ENCODE measurements around the gene SHANK3. TPM values are rescaled to one million over a fixed set of nuclear protein-coding genes. Genes with fewer than 3 reads are reported as not detected.

The SHANK3 gene
- total RNA-seq, 5 donors from 2014 or later (not counting 1 experiment from before 2014, with no cell fraction given) = 0.22 to 0.47 (median 0.28) TPM

DNA sequence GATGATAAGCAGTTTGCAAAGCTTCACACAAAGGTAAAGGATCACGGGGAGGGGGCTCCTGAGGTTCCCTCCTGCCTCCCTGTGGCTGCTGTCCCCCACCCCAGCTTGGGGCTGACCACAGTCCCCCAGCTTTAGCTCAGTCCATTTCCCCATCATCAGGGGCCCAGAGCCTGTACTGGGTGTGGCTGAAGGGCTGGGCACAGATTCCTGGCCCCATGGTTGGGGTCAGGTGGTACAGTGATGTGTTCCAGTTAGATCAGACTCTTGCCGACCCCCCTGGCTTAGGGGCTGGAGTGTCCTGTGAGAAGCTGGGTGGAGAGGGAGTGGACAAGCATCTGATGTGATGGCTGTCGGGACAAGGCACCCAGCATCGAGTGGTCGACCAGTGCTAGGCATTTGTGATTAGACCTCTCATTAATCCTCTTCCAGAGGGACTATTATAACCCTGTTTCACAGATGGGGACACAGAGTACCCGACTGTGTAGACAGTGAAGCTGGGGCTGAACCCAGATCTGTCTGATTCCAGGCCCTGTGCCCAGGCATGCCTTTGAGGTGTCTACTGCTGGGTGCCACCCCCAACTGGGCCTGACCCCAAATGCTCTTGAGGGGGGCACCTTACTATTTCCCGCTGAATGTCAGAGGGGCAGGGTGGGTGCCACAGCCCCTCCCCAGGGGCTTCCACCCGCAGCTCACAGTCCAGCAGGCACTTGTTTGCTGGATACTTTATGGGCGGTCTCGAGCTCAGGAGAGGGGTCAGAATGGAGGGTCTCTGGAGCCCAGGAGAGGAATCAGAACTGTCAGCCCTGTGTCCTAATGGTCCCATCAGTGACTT lies 4.3 kb downstream of the SHANK3 start:
- no peaks in the 10 kb centered on the region for H3K36me3 ChIP-seq (ENCODE audit: control insufficient read depth in 2 of 2, extremely low read depth in 1 of 2, insufficient read depth in 1 of 2, low read length in 1 of 2)
- CTCF ChIA-PET = no interaction called here
- H3K27me3 Mint-ChIP-seq = peaks cover 25 to 26% of the 10 kb centered on the region in 2 donors
- H3K36me3 Mint-ChIP-seq = no peaks in the 10 kb centered on the region
- peaks cover 0 to 20% of the 10 kb centered on the region in 2 experiments for H3K4me1 ChIP-seq (ENCODE audit: control insufficient read depth in 1 of 2, extremely low read depth in 1 of 2, insufficient read depth in 2 of 2, low read length in 2 of 2)
- H3K9me3 ChIP-seq = no peaks in the 10 kb centered on the region
- H3K4me1 Mint-ChIP-seq = peaks cover 15 to 18% (median 18%) of the 10 kb centered on the region in 3 donors
- POLR2A ChIA-PET = no interaction called here
- no peak overlapping the region for H3K27ac Mint-ChIP-seq
- H3K4me3 ChIP-seq (ENCODE audit: control insufficient read depth in 1 of 2, extremely low read depth in 1 of 2, low read length in 1 of 2) = no peak overlapping the region
- 78% methylated on average over 5 of the region's 10 CpGs for WGBS (ENCODE audit: insufficient coverage)
- no peak overlapping the region for H3K4me3 Mint-ChIP-seq
- H3K9me3 Mint-ChIP-seq = no peaks in the 10 kb centered on the region
- DNase-seq = no peak
- H3K27me3 ChIP-seq (replicated peaks in 1 of 2; ENCODE audit: control insufficient read depth in 2 of 2, extremely low read depth in 1 of 2, insufficient read depth in 2 of 2, low read length in 1 of 2) = peaks cover 0 to 54% of the 10 kb centered on the region in 2 experiments
- no peak for ATAC-seq (replicated peaks in 1 of 4)
- no peak overlapping the region for H3K27ac ChIP-seq (ENCODE audit: low read length)

DNA sequence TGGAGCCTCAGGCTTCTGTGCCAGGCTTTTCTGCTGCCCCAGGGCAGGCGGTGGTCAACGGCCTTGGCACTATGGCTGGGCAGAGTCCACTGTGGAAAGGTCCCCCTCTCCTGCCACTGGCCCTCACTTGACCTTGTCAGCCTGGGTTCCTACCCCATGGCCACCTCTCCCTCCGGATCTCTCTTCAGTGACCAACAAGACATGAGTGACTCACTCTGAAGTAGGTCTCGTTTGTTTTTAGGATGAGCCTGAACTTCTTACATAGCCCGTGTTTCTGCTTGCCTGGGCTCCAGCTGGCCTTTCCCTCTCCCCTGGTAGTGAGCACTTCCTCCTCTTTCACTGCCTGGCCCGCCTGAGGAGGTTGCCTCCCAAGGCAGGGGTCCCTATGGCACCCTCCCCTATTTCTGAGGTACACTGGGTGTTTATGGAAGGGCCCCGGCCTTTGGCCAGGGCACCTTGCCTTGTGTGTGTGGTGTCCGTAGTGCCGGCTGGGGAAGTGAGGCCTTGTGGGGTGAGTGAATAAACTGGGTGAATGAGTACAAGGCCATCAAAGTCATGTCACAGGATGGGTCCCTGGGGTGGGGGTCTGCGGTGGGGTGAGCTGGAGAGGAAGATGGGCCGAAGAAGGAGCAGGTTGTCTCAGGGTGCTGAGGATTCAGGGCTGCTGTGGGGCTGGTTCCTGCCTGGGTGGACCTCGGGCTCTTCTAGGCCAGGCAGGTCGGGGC lies 5.0 kb downstream of the SHANK3 start:
- H3K9me3 Mint-ChIP-seq = no peaks in the 10 kb centered on the region
- no peaks in the 10 kb centered on the region for H3K36me3 Mint-ChIP-seq
- no peak overlapping the region for H3K27ac Mint-ChIP-seq
- ChIA-PET POLR2A (no interaction called here), CTCF (no interaction called here)
- no peak overlapping the region for H3K4me3 Mint-ChIP-seq
- no peak overlapping the region for H3K27ac ChIP-seq (ENCODE audit: low read length)
- H3K9me3 ChIP-seq = no peaks in the 10 kb centered on the region
- DNase-seq = no peak
- WGBS (ENCODE audit: insufficient coverage) = 91% methylated on average over 11 of the region's 13 CpGs
- no peak overlapping the region for H3K4me3 ChIP-seq (ENCODE audit: control insufficient read depth in 1 of 2, extremely low read depth in 1 of 2, low read length in 1 of 2)
- no peak for ATAC-seq (replicated peaks in 1 of 4)
- peaks cover 0 to 46% of the 10 kb centered on the region in 2 experiments for H3K27me3 ChIP-seq (replicated peaks in 1 of 2; ENCODE audit: control insufficient read depth in 2 of 2, extremely low read depth in 1 of 2, insufficient read depth in 2 of 2, low read length in 1 of 2)
- H3K4me1 Mint-ChIP-seq = peaks cover 12 to 17% (median 15%) of the 10 kb centered on the region in 3 donors
- peaks cover 19 to 20% of the 10 kb centered on the region in 2 donors for H3K27me3 Mint-ChIP-seq
- peaks cover 0 to 18% of the 10 kb centered on the region in 2 experiments for H3K4me1 ChIP-seq (ENCODE audit: control insufficient read depth in 1 of 2, extremely low read depth in 1 of 2, insufficient read depth in 2 of 2, low read length in 2 of 2)
- no peaks in the 10 kb centered on the region for H3K36me3 ChIP-seq (ENCODE audit: control insufficient read depth in 2 of 2, extremely low read depth in 1 of 2, insufficient read depth in 1 of 2, low read length in 1 of 2)

DNA sequence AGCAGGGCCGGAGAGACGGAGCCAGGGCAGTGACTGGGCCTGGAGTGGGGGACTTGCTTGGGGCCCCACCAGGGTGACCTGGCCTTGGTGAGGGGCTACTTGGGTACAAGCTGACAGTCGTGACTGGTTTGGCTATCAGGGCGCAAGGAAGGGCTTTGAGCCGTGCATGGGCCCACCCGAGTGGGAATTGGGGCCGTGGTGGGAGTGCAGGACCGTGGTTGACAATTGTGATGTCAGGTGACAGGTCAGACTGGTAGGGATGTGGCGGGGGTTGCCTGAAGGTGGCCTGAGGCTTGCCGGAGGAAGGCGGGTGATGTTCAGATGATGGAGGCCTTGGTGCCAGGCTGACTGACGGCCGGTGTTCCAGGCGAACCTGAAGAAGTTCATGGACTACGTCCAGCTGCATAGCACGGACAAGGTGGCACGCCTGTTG lies 5.6 kb downstream of the SHANK3 start:
- ATAC-seq (replicated peaks in 1 of 4) (no peak), DNase-seq (no peak)
- Histone ChIP-seq H3K4me3 (ENCODE audit: control insufficient read depth in 1 of 2, extremely low read depth in 1 of 2, low read length in 1 of 2) (no peak overlapping the region), H3K9me3 (no peaks in the 10 kb centered on the region), H3K27me3 (replicated peaks in 1 of 2; ENCODE audit: control insufficient read depth in 2 of 2, extremely low read depth in 1 of 2, insufficient read depth in 2 of 2, low read length in 1 of 2) (peaks cover 0 to 40% of the 10 kb centered on the region in 2 experiments), H3K36me3 (ENCODE audit: control insufficient read depth in 2 of 2, extremely low read depth in 1 of 2, insufficient read depth in 1 of 2, low read length in 1 of 2) (no peaks in the 10 kb centered on the region), H3K4me1 (ENCODE audit: control insufficient read depth in 1 of 2, extremely low read depth in 1 of 2, insufficient read depth in 2 of 2, low read length in 2 of 2) (peaks cover 0 to 12% of the 10 kb centered on the region in 2 experiments), H3K27ac (ENCODE audit: low read length) (no peak overlapping the region)
- Mint-ChIP-seq H3K36me3 (no peaks in the 10 kb centered on the region), H3K27me3 (peaks cover 15% of the 10 kb centered on the region in 2 donors), H3K4me1 (peaks cover 7 to 11% (median 9%) of the 10 kb centered on the region in 3 donors), H3K4me3 (no peak overlapping the region), H3K9me3 (no peaks in the 10 kb centered on the region), H3K27ac (no peak overlapping the region)
- WGBS (ENCODE audit: insufficient coverage) = 90% methylated on average over 17 of the region's 17 CpGs
- ChIA-PET POLR2A (no interaction called here), CTCF (no interaction called here)

DNA sequence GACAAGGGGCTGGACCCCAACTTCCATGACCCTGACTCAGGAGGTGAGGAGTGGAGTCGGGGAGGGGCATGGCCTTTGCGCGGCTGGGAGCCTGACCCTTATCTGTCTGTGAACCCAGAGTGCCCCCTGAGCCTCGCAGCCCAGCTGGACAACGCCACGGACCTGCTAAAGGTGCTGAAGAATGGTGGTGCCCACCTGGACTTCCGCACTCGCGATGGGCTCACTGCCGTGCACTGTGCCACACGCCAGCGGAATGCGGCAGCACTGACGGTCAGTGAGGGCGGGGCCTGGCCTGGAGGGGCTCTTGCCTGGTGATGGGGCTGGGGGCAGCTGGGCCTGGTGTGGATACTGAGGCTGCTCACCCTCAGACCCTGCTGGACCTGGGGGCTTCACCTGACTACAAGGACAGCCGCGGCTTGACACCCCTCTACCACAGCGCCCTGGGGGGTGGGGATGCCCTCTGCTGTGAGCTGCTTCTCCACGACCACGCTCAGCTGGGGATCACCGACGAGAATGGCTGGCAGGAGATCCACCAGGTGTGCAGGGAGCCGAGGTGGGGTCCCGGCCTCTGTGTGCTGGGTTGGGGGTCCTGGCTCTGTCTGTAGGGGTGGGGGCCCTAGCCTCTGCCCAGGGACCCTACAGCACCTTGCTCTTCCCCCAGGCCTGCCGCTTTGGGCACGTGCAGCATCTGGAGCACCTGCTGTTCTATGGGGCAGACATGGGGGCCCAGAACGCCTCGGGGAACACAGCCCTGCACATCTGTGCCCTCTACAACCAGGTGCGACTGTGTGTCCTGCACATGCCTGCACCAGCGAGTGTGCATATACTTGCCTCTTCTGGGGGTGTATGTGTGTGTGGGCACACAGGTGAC lies 6.3 kb downstream of the SHANK3 start:
- H3K27ac ChIP-seq (ENCODE audit: low read length) = no peak overlapping the region
- peaks cover 0 to 33% of the 10 kb centered on the region in 2 experiments for H3K27me3 ChIP-seq (replicated peaks in 1 of 2; ENCODE audit: control insufficient read depth in 2 of 2, extremely low read depth in 1 of 2, insufficient read depth in 2 of 2, low read length in 1 of 2)
- H3K36me3 ChIP-seq (ENCODE audit: control insufficient read depth in 2 of 2, extremely low read depth in 1 of 2, insufficient read depth in 1 of 2, low read length in 1 of 2) = no peaks in the 10 kb centered on the region
- Mint-ChIP-seq H3K4me3 (no peak overlapping the region), H3K27me3 (peaks cover 15% of the 10 kb centered on the region in 2 donors), H3K4me1 (peaks cover 7 to 9% (median 9%) of the 10 kb centered on the region in 3 donors), H3K9me3 (no peaks in the 10 kb centered on the region), H3K27ac (no peak overlapping the region), H3K36me3 (no peaks in the 10 kb centered on the region)
- DNase-seq = no peak
- H3K4me3 ChIP-seq (ENCODE audit: control insufficient read depth in 1 of 2, extremely low read depth in 1 of 2, low read length in 1 of 2) = no peak overlapping the region
- no peaks in the 10 kb centered on the region for H3K9me3 ChIP-seq
- peaks cover 0 to 6% of the 10 kb centered on the region in 2 experiments for H3K4me1 ChIP-seq (ENCODE audit: control insufficient read depth in 1 of 2, extremely low read depth in 1 of 2, insufficient read depth in 2 of 2, low read length in 2 of 2)
- ChIA-PET POLR2A (no interaction called here), CTCF (no interaction called here)
- WGBS (ENCODE audit: insufficient coverage) = 92% methylated on average over 19 of the region's 30 CpGs
- ATAC-seq (replicated peaks in 1 of 4) = no peak

DNA sequence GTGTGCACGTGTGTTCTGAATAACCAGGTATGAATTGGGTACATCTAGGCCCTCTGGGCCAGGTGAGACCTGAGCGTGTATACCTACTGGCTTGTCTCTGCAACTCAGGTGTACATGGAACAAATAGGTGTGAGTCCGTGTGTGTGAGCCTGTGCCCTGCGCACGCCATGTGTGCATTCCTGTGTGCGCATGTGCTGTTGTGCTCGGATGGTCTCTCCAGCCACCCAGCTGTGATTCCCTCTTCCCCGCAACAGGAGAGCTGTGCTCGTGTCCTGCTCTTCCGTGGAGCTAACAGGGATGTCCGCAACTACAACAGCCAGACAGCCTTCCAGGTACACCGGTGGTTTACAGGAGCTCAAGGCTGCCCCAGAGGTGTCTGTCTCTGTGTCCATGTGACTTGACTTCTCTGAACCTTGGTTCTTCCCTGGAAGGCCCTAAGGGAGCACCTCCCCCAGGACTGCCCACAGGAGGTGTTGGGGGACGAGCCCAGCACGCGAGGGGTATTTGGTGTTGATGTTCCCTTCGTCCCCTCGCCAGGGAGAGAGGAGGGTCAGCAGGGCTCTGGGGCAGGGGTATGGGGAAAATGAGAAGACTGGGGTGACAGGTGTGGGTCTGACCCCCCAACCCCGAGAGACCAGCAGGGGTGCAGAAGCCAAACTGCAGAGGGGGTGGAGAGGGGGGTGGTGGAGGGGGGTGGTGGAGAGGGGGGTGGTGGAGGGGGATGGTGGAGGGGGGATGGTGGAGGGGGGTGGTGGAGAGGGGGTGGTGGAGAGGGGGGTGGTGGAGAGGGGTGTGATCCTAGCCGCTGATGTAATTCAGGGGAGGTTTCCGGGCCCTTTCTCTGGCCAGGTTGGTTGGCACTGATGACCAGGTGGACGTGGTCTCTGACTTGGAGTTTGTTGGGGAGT lies 10.7 kb downstream of the SHANK3 start:
- CTCF ChIA-PET = no interaction called here
- H3K27me3 ChIP-seq (replicated peaks in 1 of 2; ENCODE audit: control insufficient read depth in 2 of 2, extremely low read depth in 1 of 2, insufficient read depth in 2 of 2, low read length in 1 of 2) = peaks cover 0 to 13% of the 10 kb centered on the region in 2 experiments
- Mint-ChIP-seq H3K4me1 (no peaks in the 10 kb centered on the region), H3K4me3 (no peak overlapping the region), H3K9me3 (no peaks in the 10 kb centered on the region), H3K36me3 (no peaks in the 10 kb centered on the region), H3K27me3 (peaks cover 5% of the 10 kb centered on the region in 2 donors), H3K27ac (no peak overlapping the region)
- no peaks in the 10 kb centered on the region for H3K4me1 ChIP-seq (ENCODE audit: control insufficient read depth in 1 of 2, extremely low read depth in 1 of 2, insufficient read depth in 2 of 2, low read length in 2 of 2)
- H3K4me3 ChIP-seq (ENCODE audit: control insufficient read depth in 1 of 2, extremely low read depth in 1 of 2, low read length in 1 of 2) = no peak overlapping the region
- no peak for DNase-seq
- POLR2A ChIA-PET = no interaction called here
- H3K9me3 ChIP-seq = no peaks in the 10 kb centered on the region
- no peak for ATAC-seq (replicated peaks in 1 of 4)
- 98% methylated on average over 20 of the region's 21 CpGs for WGBS (ENCODE audit: insufficient coverage)
- no peak overlapping the region for H3K27ac ChIP-seq (ENCODE audit: low read length)
- no peaks in the 10 kb centered on the region for H3K36me3 ChIP-seq (ENCODE audit: control insufficient read depth in 2 of 2, extremely low read depth in 1 of 2, insufficient read depth in 1 of 2, low read length in 1 of 2)
